ENCODE results near the gene DNTTIP2. TPM values are rescaled to one million over a fixed set of nuclear protein-coding genes. Genes with fewer than 3 reads are reported as not detected.
A peak's percentile ranks its signal among the peaks of the same experiment; 100 is the strongest.
"Not testable (repeated sequence)": the region's sequence is repeated elsewhere in the genome, so short reads cannot be mapped to it uniquely, and the experiment has no call there.

DNTTIP2 gene
- total RNA-seq (ENCODE audit: unreplicated experiment) = 54.0 TPM
- long read RNA-seq, full-length matches to known transcripts = 19 of 62 reads
- long read RNA-seq, partial matches to known transcripts = 42 of 62 reads
- long read RNA-seq, other reads (novel, unspliced or antisense) = 1 of 62 reads

GRCh38 chr1:93878889-93879586, at the start of gene DNTTIP2:
Gene DNTTIP2 (minus strand): TSS chr1:93879206. CDS start chr1:93879148, 58 bp downstream.
- no peak for TF ChIP-seq CTCF (IDR thresholded peaks at IDR 0.05; ENCODE audit: partially characterized antibody, unreplicated experiment)
- no peaks in the 10 kb centered on the region for H3K36me3 Mint-ChIP-seq (ENCODE audit: unreplicated experiment)
- peak within 1 kb of the TSS; percentile 93 for H3K27ac Mint-ChIP-seq (ENCODE audit: unreplicated experiment)
- H3K27me3 Mint-ChIP-seq (ENCODE audit: unreplicated experiment) = no peaks in the 10 kb centered on the region
- DNase-seq = peak; percentile 95
- H3K4me1 Mint-ChIP-seq (ENCODE audit: low read depth, unreplicated experiment) = peaks cover 8% of the 10 kb centered on the region
- peak within 1 kb of the TSS; percentile 90 for H3K4me3 Mint-ChIP-seq (ENCODE audit: unreplicated experiment)
- H3K9me3 Mint-ChIP-seq (ENCODE audit: unreplicated experiment) = peaks cover 3% of the 10 kb centered on the region

- H3K27ac Mint-ChIP-seq (ENCODE audit: unreplicated experiment) = no peak overlapping the region
- H3K9me3 Mint-ChIP-seq (ENCODE audit: unreplicated experiment) = no peaks in the 10 kb centered on the region
- peaks cover 2% of the 10 kb centered on the region for H3K27me3 Mint-ChIP-seq (ENCODE audit: unreplicated experiment)
- no peaks in the 10 kb centered on the region for H3K4me1 Mint-ChIP-seq (ENCODE audit: low read depth, unreplicated experiment)
- peaks cover 10% of the 10 kb centered on the region for H3K36me3 Mint-ChIP-seq (ENCODE audit: unreplicated experiment)
- no peak overlapping the region for H3K4me3 Mint-ChIP-seq (ENCODE audit: unreplicated experiment)
- DNase-seq = no peak
- no peak for TF ChIP-seq CTCF (IDR thresholded peaks at IDR 0.05; ENCODE audit: partially characterized antibody, unreplicated experiment)
These were observed 46.2 kb upstream of the DNTTIP2 start for GRCh38 chr1:93925206-93925605.

GRCh38 chr1:93919780-93920179, 40.8 kb upstream of the DNTTIP2 start:
- Mint-ChIP-seq H3K27me3 (ENCODE audit: unreplicated experiment) (peaks cover 4% of the 10 kb centered on the region), H3K27ac (ENCODE audit: unreplicated experiment) (no peak overlapping the region), H3K4me3 (ENCODE audit: unreplicated experiment) (no peak overlapping the region), H3K36me3 (ENCODE audit: unreplicated experiment) (peaks cover 5% of the 10 kb centered on the region), H3K9me3 (ENCODE audit: unreplicated experiment) (peaks cover 2% of the 10 kb centered on the region), H3K4me1 (ENCODE audit: low read depth, unreplicated experiment) (no peaks in the 10 kb centered on the region)
- no peak for DNase-seq
- TF ChIP-seq CTCF (IDR thresholded peaks at IDR 0.05; ENCODE audit: partially characterized antibody, unreplicated experiment) = no peak

- Mint-ChIP-seq H3K4me1 (ENCODE audit: low read depth, unreplicated experiment) (no peaks in the 10 kb centered on the region), H3K27ac (ENCODE audit: unreplicated experiment) (no peak overlapping the region), H3K36me3 (ENCODE audit: unreplicated experiment) (peaks cover 5% of the 10 kb centered on the region), H3K4me3 (ENCODE audit: unreplicated experiment) (no peak overlapping the region), H3K27me3 (ENCODE audit: unreplicated experiment) (peaks cover 6% of the 10 kb centered on the region), H3K9me3 (ENCODE audit: unreplicated experiment) (peaks cover 2% of the 10 kb centered on the region)
- DNase-seq = no peak
- TF ChIP-seq CTCF (IDR thresholded peaks at IDR 0.05; ENCODE audit: partially characterized antibody, unreplicated experiment) = no peak
These were observed 38.3 kb upstream of the DNTTIP2 start for GRCh38 chr1:93917302-93917701.

- not testable (repeated sequence) for DNase-seq; H3K36me3 Mint-ChIP-seq (ENCODE audit: unreplicated experiment); H3K9me3 Mint-ChIP-seq (ENCODE audit: unreplicated experiment); H3K4me3 Mint-ChIP-seq (ENCODE audit: unreplicated experiment); H3K27ac Mint-ChIP-seq (ENCODE audit: unreplicated experiment)
- peaks cover 12% of the 10 kb centered on the region for H3K27me3 Mint-ChIP-seq (ENCODE audit: unreplicated experiment)
- peaks cover 11% of the 10 kb centered on the region for H3K4me1 Mint-ChIP-seq (ENCODE audit: low read depth, unreplicated experiment)
These were observed 31.9 kb upstream of the DNTTIP2 start for GRCh38 chr1:93910880-93911279.
